Activated naive CD4-positive, alpha-beta T cell treated with anti-CD3 and anti-CD28 coated beads, Interleukin-2, amount 10 ng/mL, durations not matched to agents 7 days and 5 days (primary cell): ENCODE measurements around the gene MED12L.

Experiments
- CTCF ChIA-PET: fragments of 350-600 bp; sonication (Branson Sonifier 250); formaldehyde crosslinking; loops from one replicate; lab custom pipeline; 2021; ENCODE audit warnings: antibody characterized with exemption; lab: Charles Lee
- DNase-seq: peaks from one replicate; pipeline ENCODE4 v3.0.0-alpha.2; 2020
- H3K27ac Mint-ChIP-seq: one replicate; pipeline ENCODE4 v1.8.0; 2021; ENCODE audit warnings: mild to moderate bottlenecking, moderate library complexity, mixed read lengths
- H3K27me3 Mint-ChIP-seq: one replicate; pipeline ENCODE4 v1.8.0; 2021; ENCODE audit warnings: mild to moderate bottlenecking, mixed read lengths
- H3K36me3 Mint-ChIP-seq: one replicate; pipeline ENCODE4 v1.8.0; 2021; ENCODE audit warnings: mixed read lengths
- H3K4me1 Mint-ChIP-seq: one replicate; pipeline ENCODE4 v1.8.0; 2021; ENCODE audit warnings: mixed read lengths
- H3K4me3 Mint-ChIP-seq: one replicate; pipeline ENCODE4 v1.8.0; 2021; ENCODE audit warnings: mild to moderate bottlenecking, moderate library complexity, mixed read lengths
- H3K9me3 Mint-ChIP-seq: one replicate; pipeline ENCODE4 v1.8.0; 2021; ENCODE audit warnings: mixed read lengths

The MED12L gene

DNA sequence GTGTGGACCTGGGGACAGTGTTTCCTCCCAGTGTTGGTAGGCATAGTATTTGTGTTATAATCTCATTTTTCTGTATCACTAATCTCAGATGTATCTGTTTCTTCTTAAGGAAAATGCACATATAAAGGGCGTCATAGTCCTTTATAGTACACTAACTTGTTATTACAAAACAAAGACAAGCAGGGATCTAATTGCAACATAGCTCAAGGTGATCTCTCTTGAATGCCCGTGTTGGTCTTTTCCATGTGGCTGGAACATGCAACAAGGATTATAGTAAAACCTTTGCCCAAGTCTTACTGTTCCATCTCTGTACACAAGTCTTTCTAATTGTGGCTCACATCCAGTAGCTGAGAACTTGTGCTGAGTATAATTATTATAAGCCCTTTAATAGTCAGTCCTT lies 234.7 kb downstream of the MED12L start:
- H3K36me3 Mint-ChIP-seq: no peaks in the 10 kb centered on the region
- H3K4me1 Mint-ChIP-seq: peaks cover 6% of the 10 kb centered on the region
- CTCF ChIA-PET: no interaction called here
- no peak for DNase-seq
- peaks cover 4% of the 10 kb centered on the region for H3K27me3 Mint-ChIP-seq
- H3K4me3 Mint-ChIP-seq: no peak overlapping the region
- no peak overlapping the region for H3K27ac Mint-ChIP-seq
- H3K9me3 Mint-ChIP-seq: no peaks in the 10 kb centered on the region

GRCh38 chr3:151321526-151321925 lies 236.1 kb downstream of the MED12L start:
- Mint-ChIP-seq H3K9me3 (no peaks in the 10 kb centered on the region), H3K27ac (no peak overlapping the region), H3K27me3 (peaks cover 4% of the 10 kb centered on the region), H3K4me1 (peaks cover 3% of the 10 kb centered on the region), H3K36me3 (no peaks in the 10 kb centered on the region), H3K4me3 (no peak overlapping the region)
- CTCF ChIA-PET: interaction anchor here (1.3 kb wide), 1 partner anchor 16 kb away, joined by 3 read pairs; no protein-coding TSS in a partner anchor
- no peak for DNase-seq

GRCh38 chr3:151322511-151322910 lies 237.0 kb downstream of the MED12L start:
- Mint-ChIP-seq H3K36me3 (no peaks in the 10 kb centered on the region), H3K4me3 (no peak overlapping the region), H3K27me3 (peaks cover 4% of the 10 kb centered on the region), H3K9me3 (no peaks in the 10 kb centered on the region), H3K4me1 (no peaks in the 10 kb centered on the region), H3K27ac (no peak overlapping the region)
- CTCF ChIA-PET: interaction anchor here (1.3 kb wide), 1 partner anchor 17 kb away, joined by 3 read pairs; no protein-coding TSS in a partner anchor
- DNase-seq: no peak

GRCh38 chr3:151327571-151328198 lies 242.2 kb downstream of the MED12L start:
- no peak overlapping the region for H3K27ac Mint-ChIP-seq
- CTCF ChIA-PET: interaction anchor here (0.6 to 3.0 kb wide), 18 partner anchors 11 to 221 kb away, joined by 3 to 19 read pairs (median 4); partner anchors contain the start of gene GPR87
- H3K36me3 Mint-ChIP-seq: no peaks in the 10 kb centered on the region
- peaks cover 7% of the 10 kb centered on the region for H3K4me1 Mint-ChIP-seq
- H3K27me3 Mint-ChIP-seq: peaks cover 8% of the 10 kb centered on the region
- no peaks in the 10 kb centered on the region for H3K9me3 Mint-ChIP-seq
- no peak overlapping the region for H3K4me3 Mint-ChIP-seq
- no peak for DNase-seq

DNA sequence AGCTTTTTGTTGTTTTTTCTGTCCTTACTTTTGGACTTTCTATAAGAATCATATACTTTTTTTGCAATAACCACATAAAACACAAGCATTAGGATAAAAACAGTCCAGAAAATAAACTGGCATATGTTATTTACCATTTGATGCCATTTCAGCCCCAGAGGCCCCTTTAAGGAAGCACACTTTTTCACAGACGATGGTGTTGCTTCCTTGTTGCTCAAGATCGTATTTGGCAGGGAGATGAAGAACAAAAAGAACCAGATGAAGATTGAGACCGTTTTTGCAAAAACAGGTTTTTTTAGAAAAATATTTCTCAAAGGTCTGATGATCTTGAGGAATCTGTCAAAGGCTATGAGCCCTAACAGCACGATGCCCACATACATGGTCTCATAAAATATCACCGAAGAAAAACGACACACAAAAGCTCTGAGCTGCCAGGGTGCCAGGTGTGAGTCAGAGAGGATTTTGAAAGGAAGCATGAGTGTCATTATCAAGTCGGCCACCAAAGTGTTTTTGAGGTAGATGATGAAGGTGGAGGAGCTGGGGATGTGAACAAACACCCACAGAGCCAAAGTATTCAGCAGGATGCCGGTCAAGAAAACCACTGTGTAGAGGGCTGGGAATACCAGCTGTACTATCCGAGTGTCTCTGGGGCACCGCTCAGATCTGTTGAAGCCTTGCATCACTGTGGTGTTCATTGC lies 243.0 kb downstream of the MED12L start:
- DNase-seq: peak; percentile 21
- Mint-ChIP-seq H3K9me3 (no peaks in the 10 kb centered on the region), H3K4me1 (peaks cover 7% of the 10 kb centered on the region), H3K4me3 (no peak overlapping the region), H3K27ac (no peak overlapping the region), H3K36me3 (no peaks in the 10 kb centered on the region), H3K27me3 (peaks cover 8% of the 10 kb centered on the region)
- CTCF ChIA-PET: interaction anchor here (0.6 to 3.0 kb wide), 14 partner anchors 15 to 221 kb away, joined by 3 to 19 read pairs (median 4); no protein-coding TSS in a partner anchor

GRCh38 chr3:151329363-151329762 lies 243.9 kb downstream of the MED12L start, which contains the start of gene P2RY13:
Gene P2RY13 (minus strand): TSS chr3:151329549. CDS start chr3:151329528, 21 bp downstream.
- Mint-ChIP-seq H3K27me3 (peaks cover 5% of the 10 kb centered on the region), H3K4me1 (peaks cover 7% of the 10 kb centered on the region), H3K9me3 (no peaks in the 10 kb centered on the region), H3K27ac (no peak within 1 kb of the TSS), H3K36me3 (no peaks in the 10 kb centered on the region), H3K4me3 (no peak within 1 kb of the TSS)
- CTCF ChIA-PET: interaction anchor here (2.4 to 2.9 kb wide), 2 partner anchors 101 to 161 kb away, joined by 12 to 19 read pairs; no protein-coding TSS in a partner anchor
- DNase-seq: no peak

DNA sequence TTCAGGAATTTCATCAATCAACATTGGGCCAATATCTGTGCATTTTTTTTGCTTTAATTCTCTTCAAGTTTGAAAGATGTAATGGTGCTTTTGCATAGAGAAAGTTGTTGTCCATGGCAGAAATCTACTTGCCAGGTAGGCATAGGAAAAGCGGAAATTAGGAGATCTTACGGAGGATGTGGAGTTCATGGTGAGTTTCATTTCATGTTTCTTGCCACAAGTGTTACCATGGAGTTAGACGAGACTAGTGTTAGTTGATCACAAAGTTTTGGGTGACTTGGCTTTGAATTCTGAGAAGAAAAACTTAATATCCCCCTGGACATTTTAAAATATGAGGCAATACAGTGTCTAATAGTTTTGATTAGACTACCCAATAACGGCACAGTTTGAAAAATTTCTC lies 244.9 kb downstream of the MED12L start:
- CTCF ChIA-PET: no interaction called here
- Mint-ChIP-seq H3K9me3 (no peaks in the 10 kb centered on the region), H3K36me3 (no peaks in the 10 kb centered on the region), H3K27me3 (peaks cover 5% of the 10 kb centered on the region), H3K27ac (no peak overlapping the region), H3K4me3 (no peak overlapping the region), H3K4me1 (peaks cover 7% of the 10 kb centered on the region)
- DNase-seq: no peak

GRCh38 chr3:151330899-151331298 lies 245.4 kb downstream of the MED12L start:
- no peak overlapping the region for H3K4me3 Mint-ChIP-seq
- DNase-seq: no peak
- peaks cover 5% of the 10 kb centered on the region for H3K27me3 Mint-ChIP-seq
- H3K4me1 Mint-ChIP-seq: peaks cover 7% of the 10 kb centered on the region
- H3K27ac Mint-ChIP-seq: no peak overlapping the region
- H3K36me3 Mint-ChIP-seq: no peaks in the 10 kb centered on the region
- no peaks in the 10 kb centered on the region for H3K9me3 Mint-ChIP-seq
- CTCF ChIA-PET: interaction anchor here (1.0 kb wide), 1 partner anchor 138 kb away, joined by 3 read pairs; no protein-coding TSS in a partner anchor

GRCh38 chr3:151331696-151332095 lies 246.2 kb downstream of the MED12L start:
- DNase-seq: no peak
- CTCF ChIA-PET: interaction anchor here (1.0 to 1.4 kb wide), 2 partner anchors 137 to 164 kb away, joined by 3 read pairs; no protein-coding TSS in a partner anchor
- Mint-ChIP-seq H3K27me3 (peaks cover 5% of the 10 kb centered on the region), H3K9me3 (no peaks in the 10 kb centered on the region), H3K4me1 (peaks cover 7% of the 10 kb centered on the region), H3K27ac (no peak overlapping the region), H3K36me3 (no peaks in the 10 kb centered on the region), H3K4me3 (no peak overlapping the region)

GRCh38 chr3:151345859-151346258 lies 260.4 kb downstream of the MED12L start:
- Mint-ChIP-seq H3K36me3 (no peaks in the 10 kb centered on the region), H3K27ac (no peak overlapping the region), H3K4me3 (no peak overlapping the region), H3K9me3 (no peaks in the 10 kb centered on the region), H3K4me1 (no peaks in the 10 kb centered on the region), H3K27me3 (peaks cover 8% of the 10 kb centered on the region)
- DNase-seq: no peak
- CTCF ChIA-PET: no interaction called here

- Mint-ChIP-seq H3K36me3 (no peaks in the 10 kb centered on the region), H3K27me3 (peaks cover 12% of the 10 kb centered on the region), H3K4me3 (no peak overlapping the region), H3K27ac (no peak overlapping the region), H3K4me1 (no peaks in the 10 kb centered on the region), H3K9me3 (no peaks in the 10 kb centered on the region)
- no peak for DNase-seq
- CTCF ChIA-PET: no interaction called here
Observed at GRCh38 chr3:151346292-151346691, 260.8 kb downstream of the MED12L start.

GRCh38 chr3:151347432-151347831 lies 262.0 kb downstream of the MED12L start:
- Mint-ChIP-seq H3K36me3 (no peaks in the 10 kb centered on the region), H3K9me3 (no peaks in the 10 kb centered on the region), H3K27me3 (peaks cover 17% of the 10 kb centered on the region), H3K4me1 (peaks cover 2% of the 10 kb centered on the region), H3K4me3 (no peak overlapping the region), H3K27ac (no peak overlapping the region)
- CTCF ChIA-PET: interaction anchor here (1.0 kb wide), 1 partner anchor 32 kb away, joined by 4 read pairs; no protein-coding TSS in a partner anchor
- DNase-seq: no peak

DNA sequence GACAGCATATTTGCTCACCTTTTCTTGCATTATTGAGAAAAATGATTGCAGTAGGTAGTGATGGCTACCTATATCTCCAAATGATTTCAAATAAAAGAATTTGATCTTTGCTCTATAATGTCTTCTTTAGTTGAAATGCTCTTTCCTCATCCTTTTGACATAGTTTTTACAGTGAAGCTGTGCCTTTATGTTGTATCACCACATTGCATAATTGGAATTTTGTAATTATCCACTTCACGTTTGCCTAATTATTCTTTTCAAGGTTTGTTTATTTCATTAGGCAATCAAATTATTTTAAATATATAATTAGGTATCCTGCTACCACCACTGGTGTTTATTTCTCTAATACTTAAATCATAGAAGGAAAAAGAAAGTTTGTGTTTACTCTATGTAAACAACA lies 265.2 kb downstream of the MED12L start:
- no peaks in the 10 kb centered on the region for H3K9me3 Mint-ChIP-seq
- H3K27me3 Mint-ChIP-seq: peaks cover 13% of the 10 kb centered on the region
- CTCF ChIA-PET: interaction anchor here (1.0 kb wide), 1 partner anchor 10 kb away, joined by 3 read pairs; no protein-coding TSS in a partner anchor
- DNase-seq: no peak
- no peak overlapping the region for H3K4me3 Mint-ChIP-seq
- H3K36me3 Mint-ChIP-seq: no peaks in the 10 kb centered on the region
- H3K27ac Mint-ChIP-seq: no peak overlapping the region
- peaks cover 2% of the 10 kb centered on the region for H3K4me1 Mint-ChIP-seq

GRCh38 chr3:151351219-151351618 lies 265.8 kb downstream of the MED12L start:
- CTCF ChIA-PET: interaction anchor here (1.0 kb wide), 1 partner anchor 10 kb away, joined by 3 read pairs; no protein-coding TSS in a partner anchor
- Mint-ChIP-seq H3K27me3 (peaks cover 13% of the 10 kb centered on the region), H3K27ac (no peak overlapping the region), H3K4me3 (no peak overlapping the region), H3K4me1 (peaks cover 2% of the 10 kb centered on the region), H3K9me3 (no peaks in the 10 kb centered on the region), H3K36me3 (no peaks in the 10 kb centered on the region)
- DNase-seq: no peak
